HEK293T (cell line): ENCODE measurements around the gene QKI.

Experiments used
- CTCF ChIA-PET: fragments of 350-600 bp; formaldehyde crosslinking; extraction: SDS; loops from one replicate; lab custom pipeline; 2021; ENCODE audit warnings: antibody characterized with exemption, inconsistent platforms; lab: Yijun Ruan, JAX
- POLR2A ChIA-PET: fragments of 350-600 bp; formaldehyde crosslinking; extraction: SDS; loops from one replicate; lab custom pipeline; 2020; ENCODE audit warnings: antibody characterized with exemption, inconsistent platforms; lab: Yijun Ruan, JAX
- DNase-seq: peaks from one replicate; pipeline ENCODE4 v3.0.0; 2012; ENCODE audit warnings: mixed read lengths; ENCODE audit errors: extremely low spot score
- ARNT ChIP-seq: fragments of 450-650 bp; IDR thresholded peaks from 2 replicates; pipeline ENCODE4 v1.6.1; 2017; ENCODE audit warnings: mild to moderate bottlenecking
- BHLHE40 ChIP-seq: fragments of 450-650 bp; IDR thresholded peaks from 2 replicates; pipeline ENCODE4 v1.6.1; 2016; ENCODE audit warnings: mild to moderate bottlenecking, moderate library complexity, borderline replicate concordance
- CTBP1 ChIP-seq: fragments of 450-650 bp; IDR thresholded peaks from 2 replicates; pipeline ENCODE4 v1.6.1; 2016; ENCODE audit warnings: borderline replicate concordance
- ELF4 ChIP-seq: fragments of 450-650 bp; IDR thresholded peaks from 2 replicates; pipeline ENCODE4 v1.6.1; 2017; ENCODE audit warnings: antibody characterized with exemption
- FOXA1 ChIP-seq: fragments of 450-650 bp; IDR thresholded peaks from 2 replicates; pipeline ENCODE4 v1.6.1; 2016; ENCODE audit warnings: mild to moderate bottlenecking
- FOXK2 ChIP-seq: fragments of 450-650 bp; IDR thresholded peaks from 2 replicates; pipeline ENCODE4 v1.6.1; 2016; ENCODE audit warnings: mild to moderate bottlenecking
- FOXM1 ChIP-seq: fragments of 450-650 bp; IDR thresholded peaks from 2 replicates; pipeline ENCODE4 v1.6.1; 2017; ENCODE audit warnings: mild to moderate bottlenecking, borderline replicate concordance
- HDGF ChIP-seq: fragments of 450-650 bp; IDR thresholded peaks from 2 replicates; pipeline ENCODE4 v1.6.1; 2017; ENCODE audit warnings: antibody characterized with exemption, borderline replicate concordance
- L3MBTL2 ChIP-seq: fragments of 450-650 bp; conservative IDR thresholded peaks from 2 replicates; pipeline ENCODE4 v1.6.1; 2016; ENCODE audit warnings: mild to moderate bottlenecking
- LEF1 ChIP-seq: fragments of 450-650 bp; IDR thresholded peaks from 2 replicates; pipeline ENCODE4 v1.6.1; 2017; ENCODE audit warnings: mild to moderate bottlenecking, borderline replicate concordance
- NFRKB ChIP-seq: fragments of 450-650 bp; IDR thresholded peaks from 2 replicates; pipeline ENCODE4 v1.6.1; 2016; ENCODE audit warnings: mild to moderate bottlenecking, moderate library complexity
- PKNOX1 ChIP-seq: fragments of 450-650 bp; IDR thresholded peaks from 2 replicates; pipeline ENCODE4 v1.6.1; 2016
- SP1 ChIP-seq: fragments of 450-650 bp; IDR thresholded peaks from 2 replicates; pipeline ENCODE4 v1.6.1; 2017
- SUZ12 ChIP-seq: fragments of 450-650 bp; IDR thresholded peaks from 2 replicates; pipeline ENCODE4 v1.6.1; 2016; ENCODE audit warnings: mild to moderate bottlenecking
- TARDBP ChIP-seq: fragments of 450-650 bp; IDR thresholded peaks from 2 replicates; pipeline ENCODE4 v1.6.1; 2016
- ZNF384 ChIP-seq: fragments of 450-650 bp; IDR thresholded peaks from 2 replicates; pipeline ENCODE4 v1.6.1; 2016

The QKI gene

GRCh38 chr6:163414117-163414945 is at the start of gene QKI:
QKI (plus strand) TSS chr6:163414718; CDS start chr6:163415194, 476 bp downstream.
- ChIA-PET POLR2A (no interaction called here), CTCF (no interaction called here)
- peak; percentile 65 for DNase-seq
- TF ChIP-seq FOXM1 (peak; percentile 53; the same call in 1 of the 2 replicates), TARDBP (no peak)

- no peak for TF ChIP-seq SP1
- TF ChIP-seq NFRKB = no peak
- TF ChIP-seq CTBP1 = no peak
- ChIA-PET POLR2A (no interaction called here), CTCF (interaction anchor here (0.6 kb wide), 1 partner anchor 32 kb away, joined by 3 read pairs; no protein-coding TSS in a partner anchor)
- no peak for DNase-seq
Observed at GRCh38 chr6:163366288-163366687, 48.2 kb upstream of the QKI start.

GRCh38 chr6:163367497-163368183 is 46.9 kb upstream of the QKI start:
- ChIA-PET CTCF (no interaction called here), POLR2A (no interaction called here)
- DNase-seq = no peak
- TF ChIP-seq L3MBTL2 (no peak), FOXK2 (no peak), CTBP1 (no peak), TARDBP (no peak), ARNT (no peak), FOXA1 (no peak), LEF1 (no peak), ELF4 (no peak), SP1 (no peak), SUZ12 (no peak), HDGF (no peak), FOXM1 (no peak), PKNOX1 (no peak), BHLHE40 (no peak), NFRKB (no peak), ZNF384 (no peak)

GRCh38 chr6:163369141-163369540 is 45.4 kb upstream of the QKI start:
- TF ChIP-seq SP1 = no peak
- no peak for TF ChIP-seq L3MBTL2
- TF ChIP-seq NFRKB = no peak
- no peak for TF ChIP-seq ELF4
- no peak for TF ChIP-seq PKNOX1
- DNase-seq = no peak
- ChIA-PET CTCF (no interaction called here), POLR2A (no interaction called here)

GRCh38 chr6:163369628-163370365 is 44.7 kb upstream of the QKI start:
- ChIA-PET POLR2A (no interaction called here), CTCF (no interaction called here)
- no peak for DNase-seq
- TF ChIP-seq ELF4 (no peak), ARNT (no peak), SUZ12 (no peak), HDGF (no peak), FOXA1 (no peak), ZNF384 (no peak), CTBP1 (no peak)

GRCh38 chr6:163370464-163371117 is 43.9 kb upstream of the QKI start:
- no peak for DNase-seq
- POLR2A ChIA-PET = no interaction called here
- CTCF ChIA-PET = no interaction called here
- TF ChIP-seq SUZ12 (no peak), NFRKB (no peak), L3MBTL2 (no peak), FOXK2 (no peak), TARDBP (no peak)

GRCh38 chr6:163371129-163371528 is 43.4 kb upstream of the QKI start:
- DNase-seq = no peak
- ChIA-PET POLR2A (no interaction called here), CTCF (no interaction called here)
- TF ChIP-seq HDGF (no peak), FOXA1 (no peak), SP1 (no peak), BHLHE40 (no peak), PKNOX1 (no peak)
